ENCODE measurements around the gene NR5A1.

NR5A1 gene

DNA sequence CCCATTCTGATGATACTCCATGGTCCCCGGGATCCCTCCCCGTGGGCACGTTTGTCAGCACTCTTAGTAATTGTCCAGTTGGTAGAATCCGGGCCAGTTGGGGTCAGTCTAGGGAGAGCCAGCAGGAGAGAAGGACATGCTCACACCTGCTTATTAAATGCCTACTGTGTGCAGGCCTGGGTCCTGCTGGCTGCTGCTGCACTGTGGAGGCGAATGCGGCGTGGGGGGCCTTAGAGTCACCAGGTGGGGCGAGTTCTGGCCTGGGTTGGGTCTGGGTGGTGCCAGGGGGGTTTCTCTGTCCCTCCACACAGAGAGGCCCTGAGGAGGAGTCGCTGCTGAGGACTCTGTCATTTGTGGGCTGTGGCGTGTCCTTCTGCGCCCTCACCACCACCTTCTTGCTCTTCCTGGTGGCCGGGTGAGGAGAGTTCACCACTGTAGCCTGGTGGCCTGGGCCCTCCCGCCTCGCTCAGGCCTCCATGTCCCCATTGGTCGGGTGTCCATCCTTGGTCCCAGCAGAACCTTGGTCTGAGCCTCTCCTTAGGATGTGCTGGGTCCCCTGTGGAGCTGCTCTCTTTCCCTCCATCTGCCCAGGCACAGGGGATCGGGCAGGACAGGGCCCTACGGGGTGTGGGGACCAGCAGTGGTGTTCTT, 39.7 kb downstream of the NR5A1 start:
- in situ Hi-C loops (cut with MboI; ENCODE audit: low sequenced_read_pairs): no loop called here

DNA sequence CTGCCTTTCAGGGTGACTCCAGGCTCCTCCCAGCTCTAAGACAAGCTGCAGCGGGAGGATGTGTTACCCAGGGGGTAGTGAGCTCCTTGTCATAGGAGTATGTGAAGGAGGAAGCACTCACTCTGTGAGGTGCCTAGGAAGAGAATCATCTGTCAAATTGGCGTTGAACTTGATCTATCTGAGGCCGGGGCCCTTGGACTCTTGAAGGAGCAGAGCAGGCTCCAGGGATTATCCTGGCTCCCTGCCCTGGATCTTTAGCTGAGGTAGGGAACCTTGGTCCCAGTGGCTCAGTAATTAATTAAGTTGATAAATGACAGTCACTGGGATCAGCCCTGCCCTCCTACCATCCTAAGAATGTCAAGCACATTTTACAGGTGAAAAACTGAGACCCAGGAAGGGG, 41.5 kb downstream of the NR5A1 start:
- in situ Hi-C loops (cut with MboI; ENCODE audit: low sequenced_read_pairs): no loop called here

DNA sequence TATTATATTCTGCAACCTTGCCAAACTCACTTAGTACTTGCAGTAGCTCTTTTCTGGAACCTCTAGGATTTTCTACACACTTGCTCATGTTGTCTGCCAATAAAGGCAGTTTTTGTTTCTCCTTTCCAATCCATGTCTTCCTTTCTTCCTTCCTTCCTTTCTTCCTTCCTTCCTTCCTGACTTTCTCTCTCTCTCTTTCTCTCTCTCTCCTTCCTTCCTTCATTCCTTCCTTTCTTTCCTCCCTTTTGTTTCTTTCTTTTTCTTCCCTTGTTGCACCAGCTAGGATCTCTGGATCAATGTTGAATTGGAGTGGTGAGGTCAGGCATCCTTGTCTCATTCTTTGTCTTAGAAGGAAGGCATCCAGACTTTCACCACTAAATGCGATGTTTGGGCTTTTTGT, 44.5 kb downstream of the NR5A1 start:
- in situ Hi-C loops (cut with MboI; ENCODE audit: low sequenced_read_pairs): no loop called here

DNA sequence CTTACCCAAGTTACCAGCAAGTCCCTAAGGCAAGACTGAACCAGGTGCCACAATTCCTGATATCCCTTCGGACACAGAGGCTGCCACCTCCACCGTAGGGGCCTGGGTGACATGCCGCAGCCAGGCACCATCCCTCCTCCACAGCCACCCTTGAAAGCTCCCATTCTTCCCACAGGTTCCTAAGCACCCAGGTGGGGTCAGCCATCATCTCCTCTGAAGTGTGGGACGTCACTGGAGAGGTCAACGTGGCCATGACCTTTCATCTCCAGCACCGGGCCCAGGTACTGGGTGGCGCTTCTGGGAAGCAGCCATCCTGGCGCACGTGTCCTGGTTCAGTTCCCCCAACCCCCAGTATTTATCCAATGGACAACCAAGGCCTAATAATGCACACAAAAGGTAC, 48.8 kb downstream of the NR5A1 start:
- in situ Hi-C loops (cut with MboI; ENCODE audit: low sequenced_read_pairs): no loop called here

DNA sequence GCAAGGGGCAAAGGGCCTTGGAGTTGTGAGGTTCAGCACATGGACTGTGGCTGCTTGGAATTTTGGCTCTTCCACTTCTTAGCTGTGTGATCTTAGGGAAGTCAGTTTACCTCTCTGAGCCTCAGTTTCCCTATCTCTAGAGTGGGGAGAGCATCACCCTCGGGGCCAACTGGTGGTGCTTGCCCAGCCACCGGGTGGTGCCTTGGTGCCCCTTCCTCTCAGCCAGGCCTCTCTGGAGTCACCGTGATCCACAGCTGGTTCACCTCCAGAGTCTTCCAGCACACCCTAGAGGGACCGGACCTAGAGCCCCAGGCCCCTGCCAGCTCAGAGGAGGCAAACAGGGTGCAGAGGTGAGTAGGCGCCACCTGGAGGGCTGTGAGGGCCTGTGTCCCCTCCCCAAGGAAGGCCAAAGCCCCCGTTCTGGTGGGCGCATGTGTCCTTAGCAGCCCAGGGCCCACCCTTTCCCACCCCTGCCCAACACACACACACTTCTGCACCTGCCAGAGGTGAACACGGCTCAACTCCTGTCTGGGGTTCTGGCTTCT, 49.2 kb downstream of the NR5A1 start:
- in situ Hi-C loops (cut with MboI; ENCODE audit: low sequenced_read_pairs): no loop called here

DNA sequence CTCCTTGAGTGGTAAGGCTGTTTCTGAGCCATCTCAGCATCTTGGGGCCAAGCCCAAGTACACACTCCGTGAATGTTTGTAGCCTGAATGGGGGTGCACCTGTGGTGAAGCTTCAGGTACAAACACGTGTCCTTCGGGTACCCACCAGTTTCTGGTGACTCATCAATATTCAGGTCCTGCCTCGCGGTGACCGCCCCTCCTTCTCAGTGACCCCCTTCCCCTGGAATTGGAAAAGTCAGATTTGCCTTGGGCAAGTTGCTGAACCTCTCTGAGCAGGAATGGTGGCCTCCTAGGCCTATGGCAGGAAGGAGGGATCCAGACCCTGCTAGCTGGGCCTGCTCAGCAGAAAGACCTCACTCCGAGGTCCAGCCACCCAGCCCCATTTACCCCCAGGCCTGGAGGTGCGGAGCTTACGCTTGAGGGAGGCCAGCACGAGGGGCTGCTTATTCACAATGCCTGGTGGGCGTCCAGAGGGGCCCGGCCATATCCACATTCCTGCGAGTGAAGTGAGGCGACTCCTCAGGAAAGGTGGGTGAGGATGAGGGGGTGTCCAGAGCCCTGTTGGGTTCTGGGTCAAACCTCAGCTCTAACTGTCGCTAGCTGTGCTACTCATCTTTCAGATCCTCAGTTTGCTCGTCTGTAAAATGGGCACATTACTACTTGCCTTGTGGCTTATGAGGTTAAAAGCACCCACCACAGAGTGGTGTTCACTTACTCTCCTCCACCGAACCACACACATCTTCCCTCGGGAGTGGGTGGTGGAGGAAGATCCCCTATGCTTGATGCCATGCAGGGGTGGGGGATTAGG, 49.9 kb downstream of the NR5A1 start:
- in situ Hi-C loops (cut with MboI; ENCODE audit: low sequenced_read_pairs): no loop called here

DNA sequence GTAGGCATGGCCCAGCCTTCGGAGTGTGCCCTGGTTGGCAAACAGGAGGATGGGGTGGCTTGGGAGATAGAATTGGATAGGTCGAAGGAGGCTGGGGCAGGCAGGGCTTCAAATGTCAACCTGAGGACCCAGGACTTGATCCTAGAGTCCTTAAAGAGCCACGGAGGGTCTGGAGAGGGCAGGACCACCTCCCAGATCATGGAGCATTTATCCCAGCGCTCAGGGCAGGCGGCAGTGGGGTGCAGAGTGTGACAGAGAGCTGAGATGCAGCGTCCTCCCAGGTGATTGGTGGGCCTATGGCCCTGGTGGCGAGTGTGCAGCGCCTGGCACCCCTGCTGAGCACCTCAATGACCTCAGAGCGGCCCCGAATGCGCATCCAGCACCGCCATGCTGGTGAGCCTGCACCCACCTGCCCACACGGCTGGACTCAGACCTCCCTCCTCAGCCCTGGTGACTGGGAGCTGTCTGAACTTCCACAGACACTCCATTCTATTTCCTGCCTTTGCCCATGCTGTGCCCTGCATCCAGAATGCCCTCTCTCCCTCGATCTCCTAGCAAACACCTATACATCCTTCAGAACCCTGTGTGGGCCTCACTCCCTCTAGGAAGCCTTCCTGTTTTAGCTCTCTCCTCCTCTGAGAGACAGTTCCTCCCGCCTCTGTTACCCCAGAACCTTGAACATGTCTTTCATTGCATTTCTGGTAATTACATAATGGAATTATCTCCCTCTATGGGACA, 50.7 kb downstream of the NR5A1 start:
- in situ Hi-C loops (cut with MboI; ENCODE audit: low sequenced_read_pairs): no loop called here

DNA sequence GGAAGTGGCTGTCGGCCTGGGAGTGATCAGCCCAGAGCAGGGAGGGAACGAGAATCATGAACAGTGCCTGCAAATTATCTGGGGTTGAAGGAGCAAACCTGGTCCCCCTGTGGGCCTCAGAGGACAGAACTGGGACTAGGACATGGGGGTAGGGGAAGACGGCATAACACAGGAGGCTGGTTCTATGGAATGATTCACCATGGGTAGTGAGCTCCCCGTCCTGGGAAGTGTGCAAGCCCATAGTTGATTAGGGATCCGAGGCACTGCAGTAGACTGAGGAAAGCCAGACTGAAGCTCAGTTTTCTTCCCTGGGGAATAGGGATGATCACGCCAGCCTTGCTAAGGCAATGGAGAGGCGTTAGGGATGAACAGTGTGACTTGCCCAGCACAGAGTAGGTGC, 51.4 kb downstream of the NR5A1 start:
- in situ Hi-C loops (cut with MboI; ENCODE audit: low sequenced_read_pairs): no loop called here

DNA sequence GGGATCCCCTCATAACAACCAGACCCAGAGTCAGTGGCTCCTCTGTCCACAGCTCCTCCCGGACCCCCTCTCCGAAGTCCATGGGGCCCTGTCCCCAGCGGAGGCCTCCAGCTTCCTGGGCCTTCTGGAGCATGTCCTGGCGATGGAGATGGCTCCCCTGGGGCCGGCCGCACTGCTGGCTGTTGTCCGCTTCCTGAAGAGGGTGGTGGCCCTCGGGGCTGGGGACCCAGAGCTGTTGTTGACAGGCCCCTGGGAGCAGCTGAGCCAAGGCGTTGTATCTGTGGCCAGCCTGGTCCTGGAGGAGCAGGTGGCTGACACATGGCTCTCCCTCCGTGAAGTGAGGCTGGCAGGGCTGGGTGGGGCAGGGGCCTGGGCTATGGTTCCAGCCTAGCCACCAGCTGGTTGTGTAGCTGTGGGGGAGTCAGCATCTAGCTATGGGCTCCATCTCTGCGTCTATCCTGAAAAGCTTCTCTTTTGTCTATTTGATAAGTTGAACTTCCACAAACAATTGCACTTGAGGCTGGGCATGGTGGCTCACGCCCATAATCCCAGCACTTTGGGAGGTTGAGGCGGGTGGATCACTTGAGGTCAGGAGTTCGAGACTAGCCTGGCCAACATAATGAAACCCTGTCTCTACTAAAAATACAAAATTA, 52.3 kb downstream of the NR5A1 start:
- in situ Hi-C loops (cut with MboI; ENCODE audit: low sequenced_read_pairs): no loop called here

DNA sequence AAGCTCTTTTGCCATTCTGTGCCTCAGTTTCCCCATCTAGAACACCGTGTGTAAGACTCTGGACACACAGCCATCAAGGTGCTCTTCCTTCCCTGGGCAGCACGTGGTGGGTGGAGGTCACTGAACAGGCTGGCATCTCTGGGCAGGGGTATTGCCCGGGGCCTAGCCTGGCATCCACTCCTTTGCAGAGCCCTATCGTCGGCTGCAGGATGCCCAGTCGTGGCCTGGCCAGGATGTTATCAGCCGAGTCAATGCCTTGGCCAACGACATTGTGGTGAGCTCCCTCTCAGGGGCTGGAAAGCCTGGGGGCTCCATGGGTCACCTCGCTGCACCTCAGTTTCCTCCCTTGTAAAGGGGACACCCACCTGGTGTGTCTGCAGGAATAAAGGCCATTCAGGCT, 52.9 kb downstream of the NR5A1 start:
- in situ Hi-C loops (cut with MboI; ENCODE audit: low sequenced_read_pairs): no loop called here

DNA sequence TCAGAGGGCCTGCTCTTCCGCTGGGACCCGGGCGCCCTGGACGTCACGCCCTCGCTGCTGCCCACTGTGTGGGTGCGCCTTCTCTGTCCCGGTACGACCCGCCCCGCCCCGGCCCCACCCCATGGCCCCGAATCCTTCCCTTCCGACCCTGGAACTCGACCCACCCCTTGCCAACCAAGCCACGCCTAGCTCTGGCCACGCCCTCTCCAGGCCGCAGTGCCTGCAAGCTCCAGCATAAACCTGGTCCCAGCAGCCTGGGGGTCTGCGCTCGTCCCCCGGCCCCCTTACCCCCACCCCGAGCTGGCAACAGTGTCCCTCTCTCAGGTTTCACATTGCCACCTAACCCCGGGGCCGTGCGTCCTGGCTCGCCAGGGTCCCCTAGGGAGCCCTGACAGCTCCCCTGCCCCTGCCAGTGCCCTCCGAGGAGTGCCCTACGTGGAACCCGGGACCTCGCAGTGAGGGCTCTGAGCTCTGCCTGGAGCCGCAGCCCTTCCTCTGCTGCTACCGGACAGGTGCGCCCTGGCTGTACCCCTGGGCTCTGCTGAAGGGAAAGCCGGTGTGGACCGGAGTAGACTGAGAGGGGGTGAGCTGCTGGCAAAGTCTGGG, 53.5 kb downstream of the NR5A1 start:
- in situ Hi-C loops (cut with MboI; ENCODE audit: low sequenced_read_pairs): no loop called here

DNA sequence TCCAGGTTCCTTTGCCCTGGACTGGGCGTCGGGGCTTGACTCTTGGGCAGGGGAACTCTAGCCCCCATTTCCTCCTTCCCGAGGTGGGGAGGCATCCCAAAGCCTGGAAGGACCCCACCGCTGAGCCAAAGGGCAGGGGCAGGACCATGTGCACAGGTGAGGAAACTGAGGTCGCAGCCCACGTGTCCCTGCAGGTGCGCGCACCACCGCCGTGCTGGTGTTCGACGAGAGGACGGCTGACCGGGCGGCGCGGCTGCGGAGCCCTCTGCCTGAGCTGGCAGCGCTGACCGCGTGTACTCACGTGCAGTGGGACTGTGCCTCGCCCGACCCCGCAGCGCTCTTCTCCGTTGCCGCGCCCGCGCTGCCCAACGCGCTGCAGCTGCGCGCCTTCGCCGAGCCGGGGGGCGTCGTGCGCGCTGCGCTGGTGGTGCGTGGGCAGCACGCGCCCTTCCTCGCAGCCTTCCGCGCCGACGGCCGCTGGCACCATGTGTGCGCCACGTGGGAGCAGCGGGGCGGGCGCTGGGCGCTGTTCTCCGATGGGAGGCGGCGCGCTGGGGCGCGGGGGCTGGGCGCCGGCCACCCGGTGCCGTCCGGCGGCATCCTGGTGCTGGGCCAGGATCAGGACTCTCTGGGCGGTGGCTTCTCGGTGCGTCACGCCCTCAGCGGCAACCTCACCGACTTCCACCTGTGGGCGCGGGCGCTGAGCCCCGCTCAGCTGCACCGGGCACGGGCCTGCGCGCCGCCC, 54.2 kb downstream of the NR5A1 start:
- in situ Hi-C loops (cut with MboI; ENCODE audit: low sequenced_read_pairs): no loop called here

DNA sequence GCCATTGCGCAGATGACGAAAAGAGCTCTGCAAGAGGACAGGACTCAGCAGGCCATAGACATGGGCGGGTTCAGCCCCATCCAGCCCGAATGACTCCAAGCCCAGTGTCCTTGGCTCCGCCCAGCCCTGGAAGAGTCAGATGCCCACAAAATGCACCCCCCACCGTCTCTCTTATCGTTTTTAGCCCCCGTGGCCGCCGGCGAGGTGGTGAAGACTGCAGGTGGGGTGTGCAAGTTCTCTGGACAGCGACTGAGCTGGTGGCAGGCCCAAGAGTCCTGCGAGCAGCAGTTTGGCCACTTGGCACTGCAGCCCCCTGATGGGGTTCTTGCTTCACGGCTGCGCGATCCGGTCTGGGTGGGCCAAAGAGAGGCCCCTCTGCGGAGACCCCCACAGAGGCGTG, 54.9 kb downstream of the NR5A1 start:
- in situ Hi-C loops (cut with MboI; ENCODE audit: low sequenced_read_pairs): no loop called here

DNA sequence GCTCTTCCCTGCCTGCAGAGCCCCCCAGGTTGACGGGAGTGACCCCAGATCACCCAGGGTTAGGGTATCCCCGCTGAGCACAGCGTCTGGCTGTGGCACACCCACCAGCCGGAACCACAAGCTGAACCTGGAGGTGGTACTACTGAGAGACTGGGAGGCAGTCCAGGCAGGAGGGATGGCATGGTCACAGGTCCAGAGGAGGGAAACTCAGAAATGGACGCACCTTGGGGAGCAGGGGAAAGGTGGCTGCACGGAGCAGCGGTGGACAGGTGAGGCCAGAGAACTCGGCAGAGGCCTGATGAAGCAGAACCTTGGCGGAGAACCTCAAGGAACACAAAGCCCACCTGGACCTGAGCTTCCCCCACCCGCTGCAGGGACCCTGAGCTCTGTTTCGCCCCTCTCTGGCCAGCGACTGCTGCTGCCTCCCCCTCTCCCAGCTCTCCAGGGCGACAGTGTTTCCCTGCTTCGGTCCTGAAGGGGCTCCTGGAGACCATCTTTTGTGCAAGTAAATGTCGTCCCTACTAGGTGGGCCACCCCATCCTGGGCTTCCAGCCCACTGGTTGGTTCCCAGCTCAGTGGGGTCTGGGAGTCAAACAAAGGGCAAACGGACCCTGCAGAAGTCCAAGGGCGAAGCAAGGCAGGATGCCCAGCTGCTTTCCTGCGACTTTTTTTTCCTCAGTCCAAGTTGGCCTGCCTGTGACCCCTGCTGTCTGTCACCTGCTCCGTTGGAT, 56.1 kb downstream of the NR5A1 start:
- in situ Hi-C loops (cut with MboI; ENCODE audit: low sequenced_read_pairs): no loop called here

DNA sequence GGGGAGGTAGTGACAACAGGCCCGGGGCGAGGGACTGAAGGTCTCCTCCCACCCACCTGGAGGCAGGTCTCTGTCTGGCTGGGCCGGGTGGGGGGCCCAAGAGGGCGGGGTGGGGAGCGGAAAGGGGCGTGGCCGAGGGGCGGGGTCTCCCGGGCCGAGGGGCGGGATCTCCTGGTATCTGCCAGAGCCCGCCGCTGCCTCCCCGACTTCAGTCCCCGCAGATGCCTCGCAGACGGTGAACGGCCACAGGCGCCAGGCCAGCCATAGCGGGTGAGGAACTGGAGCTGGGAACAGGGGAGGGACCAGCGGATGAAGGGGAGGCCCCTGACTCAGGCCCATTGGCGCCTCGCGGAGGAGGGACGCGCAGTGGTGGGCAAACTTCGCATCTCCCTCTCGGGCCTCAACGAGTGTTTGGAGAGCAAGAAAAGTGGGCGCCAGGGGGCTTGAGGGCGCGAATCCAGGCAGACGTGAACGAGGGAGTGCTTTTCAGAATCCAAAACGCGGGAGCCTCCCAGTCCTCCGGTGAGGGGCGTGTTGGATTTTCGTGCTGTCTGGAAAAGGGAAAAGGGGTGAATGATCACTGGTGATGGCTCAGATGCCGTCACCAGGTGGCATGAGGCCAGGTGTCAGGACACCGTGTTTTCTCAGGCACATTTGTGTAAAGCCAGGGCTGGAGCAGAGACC, 56.8 kb downstream of the NR5A1 start, which contains the start of gene ADGRD2:
TSS of gene ADGRD2 (plus strand) at position 211 of the 684 bp plus-strand sequence. CDS start 1,216 bp downstream, outside the sequence.
- in situ Hi-C loops (cut with MboI; ENCODE audit: low sequenced_read_pairs): no loop called here

DNA sequence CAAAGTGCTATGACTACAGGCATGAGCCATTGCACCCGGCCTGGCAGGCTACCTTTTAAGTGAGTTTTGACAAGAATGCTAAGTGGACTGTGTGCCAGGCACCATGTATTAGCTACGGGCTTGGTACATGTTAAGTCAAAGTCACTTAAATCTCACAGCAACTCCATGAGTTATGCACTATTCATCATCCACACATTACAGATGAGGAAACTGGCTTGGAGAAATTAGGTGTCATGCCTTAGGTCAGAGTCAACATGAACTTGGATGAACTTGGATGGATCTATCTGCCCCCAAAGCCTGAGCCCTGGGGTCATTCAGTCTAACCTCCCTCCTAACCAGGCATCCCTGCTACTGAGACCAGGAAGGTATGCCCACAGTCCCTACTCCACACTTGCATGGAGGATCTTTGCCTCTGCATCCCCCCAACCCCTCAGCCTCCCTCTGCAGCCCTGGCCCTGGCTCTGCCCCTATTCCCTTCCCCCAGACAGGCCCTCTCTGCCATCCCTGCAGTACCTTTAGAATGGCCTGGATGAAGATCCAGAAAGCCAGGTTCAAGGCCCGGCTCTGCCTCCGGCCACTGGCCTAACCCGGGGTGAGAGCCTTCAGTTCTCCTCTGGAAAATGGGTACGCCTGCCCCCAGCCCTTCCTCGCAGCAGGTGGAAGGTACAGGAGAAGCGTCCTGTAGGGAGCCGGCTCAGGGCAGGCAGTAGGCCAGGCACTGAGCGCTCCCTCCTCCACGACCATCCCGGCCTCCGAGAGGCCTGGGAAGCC, 57.6 kb downstream of the NR5A1 start:
- in situ Hi-C loops (cut with MboI; ENCODE audit: low sequenced_read_pairs): no loop called here

DNA sequence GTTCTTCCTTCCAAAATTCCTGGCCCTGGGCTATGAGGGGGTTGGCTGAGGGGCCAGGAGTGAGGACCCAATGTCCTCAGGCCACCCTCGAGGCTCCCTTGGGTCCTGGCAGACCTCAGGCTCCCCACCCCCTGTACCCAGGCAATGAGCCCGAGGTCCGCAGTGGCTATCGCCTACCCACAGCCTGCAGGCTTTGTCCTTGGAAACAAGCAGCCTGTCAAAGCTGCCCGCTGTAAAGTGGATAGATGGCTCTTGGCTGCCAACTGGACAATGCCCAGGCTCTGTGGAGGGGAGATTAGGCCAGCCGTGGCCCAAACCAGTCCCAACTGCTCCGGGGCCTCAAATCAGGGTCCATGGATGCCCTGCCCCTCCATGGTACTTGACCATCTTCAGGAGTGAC, 59.2 kb downstream of the NR5A1 start:
- in situ Hi-C loops (cut with MboI; ENCODE audit: low sequenced_read_pairs): no loop called here

DNA sequence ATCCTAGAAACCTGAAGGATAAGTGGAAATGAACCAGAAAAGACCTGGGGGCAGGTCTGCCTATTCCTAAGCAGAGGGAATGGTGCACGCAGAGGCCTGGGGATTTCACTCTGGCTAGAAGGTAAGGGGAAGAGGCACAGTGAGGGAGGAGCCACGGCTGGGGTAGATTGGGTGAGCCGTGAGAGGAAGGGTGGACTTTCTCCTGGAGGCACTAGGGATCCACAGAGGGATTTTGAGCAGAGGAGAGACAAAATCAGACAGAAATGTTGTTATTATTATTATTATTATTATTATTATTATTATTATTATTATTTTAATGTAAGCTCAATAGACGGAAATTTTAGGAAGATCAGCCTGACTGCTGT, 59.9 kb downstream of the NR5A1 start:
- in situ Hi-C loops (cut with MboI; ENCODE audit: low sequenced_read_pairs): no loop called here

All from HL-60/S4 treated with retinoic acid at 250 ng/mL for 4 days and 3 days (cell line).